Neural cell (in vitro differentiated cells): Measurements from ENCODE around the gene PPP1R11.

Experiments used
- CTCF ChIP-seq: fragments of 450-650 bp; IDR thresholded peaks from 2 replicates; pipeline ENCODE4 v1.5.1; 2014; ENCODE audit warnings: antibody characterized with exemption, mild to moderate bottlenecking, moderate library complexity; ENCODE audit not compliant: poor library complexity, severe bottlenecking
- EP300 ChIP-seq: fragments of 450-650 bp; conservative IDR thresholded peaks from 2 replicates; pipeline ENCODE4 v1.6.1; 2014; ENCODE audit warnings: antibody characterized with exemption, mild to moderate bottlenecking, moderate library complexity; ENCODE audit not compliant: poor library complexity, severe bottlenecking
- EZH2 ChIP-seq: fragments of 200-600, 300-800 bp; shearing (Covaris generic), sonication (generic); IDR thresholded peaks from 2 replicates; pipeline ENCODE4 v1.6.1; 2014; ENCODE audit warnings: antibody characterized with exemption, low read length, borderline replicate concordance, mild to moderate bottlenecking; ENCODE audit not compliant: insufficient read depth, poor library complexity, severe bottlenecking
- POLR2AphosphoS5 ChIP-seq: IDR thresholded peaks from 2 replicates; pipeline ENCODE4 v1.6.1; 2012
- RAD21 ChIP-seq: fragments of 450-650 bp; conservative IDR thresholded peaks from 2 replicates; pipeline ENCODE4 v1.6.1; 2014; ENCODE audit warnings: antibody characterized with exemption, mild to moderate bottlenecking, moderate library complexity
- REST ChIP-seq: IDR thresholded peaks from 2 replicates; pipeline ENCODE4 v1.6.1; 2012; ENCODE audit warnings: borderline replicate concordance
- SMC3 ChIP-seq: fragments of 450-650 bp; conservative IDR thresholded peaks from 2 replicates; pipeline ENCODE4 v1.6.1; 2014; ENCODE audit warnings: antibody characterized with exemption, mild to moderate bottlenecking, moderate library complexity; ENCODE audit not compliant: poor library complexity
- TAF1 ChIP-seq: IDR thresholded peaks from 2 replicates; pipeline ENCODE4 v1.6.1; 2012; ENCODE audit warnings: low read depth

- TF ChIP-seq RAD21: no peak
- TF ChIP-seq EP300: no peak
- no peak for TF ChIP-seq CTCF
- no peak for TF ChIP-seq REST
- no peak for TF ChIP-seq POLR2AphosphoS5
- TF ChIP-seq SMC3: no peak
- TF ChIP-seq EZH2: no peak
- no peak for TF ChIP-seq TAF1
These were observed 44.4 kb downstream of the PPP1R11 start for GRCh38 chr6:30111266-30111856.
